DND-41 (cell line): ENCODE data around the gene KCNV2.

Experiments
- CTCF ChIP-seq: IDR thresholded peaks from 2 replicates; pipeline ENCODE4 v1.5.1; 2012; ENCODE audit warnings: borderline replicate concordance, low read length, moderate library complexity, mild to moderate bottlenecking; ENCODE audit not compliant: poor library complexity, severe bottlenecking; ENCODE audit errors: extremely low read depth
- EZH2 ChIP-seq: IDR thresholded peaks from 3 replicates; pipeline ENCODE4 v1.6.1; 2012; ENCODE audit warnings: borderline replicate concordance, low read depth, mild to moderate bottlenecking, moderate library complexity, low read length, inconsistent platforms; ENCODE audit not compliant: severe bottlenecking

- TF ChIP-seq CTCF (no peak), EZH2 (no peak)
These were observed 2.9 kb downstream of the KCNV2 start for GRCh38 chr9:2720179-2720654.
